ENCODE data around the gene C17orf114.

C17orf114 gene

DNA sequence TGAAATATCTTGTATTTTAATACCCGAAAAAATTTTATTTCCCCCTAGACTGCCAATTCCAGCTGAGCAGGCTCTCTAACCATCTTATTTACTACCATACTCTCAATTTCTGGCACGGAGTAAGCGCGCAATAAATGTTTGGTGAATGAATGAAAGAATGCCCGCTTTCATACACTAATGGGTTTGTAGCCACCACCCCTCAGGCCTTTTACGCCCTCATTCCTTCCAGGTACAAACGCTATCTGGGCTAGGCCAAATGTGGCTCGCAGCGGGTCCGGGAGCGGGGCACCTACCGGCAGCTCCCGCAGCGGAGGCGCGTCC is 4.3 kb upstream of the C17orf114 start:
- Histone ChIP-seq H3K4me1 (ENCODE audit: control insufficient read depth, insufficient read depth, low read length) (peaks cover 13% of the 10 kb centered on the region), H3K9ac (ENCODE audit: low read length in 2 of 2) (peak overlapping the region; percentile 59 to 69), H3K36me3 (ENCODE audit: control insufficient read depth in 2 of 2, insufficient read depth in 2 of 2, low read length in 2 of 2) (peaks cover 0 to 2% of the 10 kb centered on the region in 2 donors), H3K4me3 (ENCODE audit: low read length in 2 of 2) (peak overlapping the region; percentile 69 to 77), H3K27me3 (ENCODE audit: control insufficient read depth in 1 of 2, insufficient read depth in 2 of 2, low read length in 2 of 2) (no peaks in the 10 kb centered on the region), H3K27ac (ENCODE audit: low read length) (no peak overlapping the region), H3K9me3 (ENCODE audit: control insufficient read depth in 2 of 2, low read length in 2 of 2) (no peaks in the 10 kb centered on the region)

DNA sequence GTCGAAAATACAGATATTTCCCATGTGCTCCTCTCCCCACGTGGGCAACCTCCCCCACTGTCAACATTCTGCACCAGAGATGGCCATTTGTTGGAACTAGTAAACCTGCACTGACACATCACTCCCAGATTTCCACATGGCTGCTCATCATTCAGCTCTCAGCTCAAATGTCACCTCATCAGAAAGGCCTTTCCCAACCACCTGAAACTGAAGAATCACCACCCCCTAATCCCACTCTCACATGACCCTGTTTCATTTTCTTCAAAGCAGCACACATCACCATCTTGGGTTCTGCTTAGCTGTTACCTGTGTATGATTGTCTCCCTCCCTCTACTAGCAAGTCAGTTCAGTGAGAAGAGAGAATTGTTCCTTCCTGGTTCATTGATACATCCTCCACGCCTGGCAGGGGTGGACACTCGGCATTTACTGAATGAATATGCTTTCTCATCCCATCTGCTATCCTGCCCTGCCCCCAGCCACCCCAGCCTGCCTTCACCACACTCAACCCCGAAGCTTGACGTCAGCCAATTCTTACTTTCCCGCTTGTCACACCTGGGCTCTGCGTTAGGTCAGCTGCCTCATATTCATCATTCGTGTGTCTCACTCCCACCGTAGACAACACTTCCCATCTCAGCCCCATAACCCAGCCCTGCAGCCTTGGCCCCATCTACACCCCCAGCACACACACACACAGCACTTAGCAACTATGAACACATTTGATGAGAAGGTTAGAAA is 1.5 kb downstream of the C17orf114 start:
- Histone ChIP-seq H3K4me1 (ENCODE audit: control insufficient read depth, insufficient read depth, low read length) (peaks cover 12% of the 10 kb centered on the region), H3K4me3 (ENCODE audit: low read length in 2 of 2) (no peak overlapping the region), H3K36me3 (ENCODE audit: control insufficient read depth in 2 of 2, insufficient read depth in 2 of 2, low read length in 2 of 2) (peaks cover 16 to 17% of the 10 kb centered on the region in 2 donors), H3K27me3 (ENCODE audit: control insufficient read depth in 1 of 2, insufficient read depth in 2 of 2, low read length in 2 of 2) (no peaks in the 10 kb centered on the region), H3K9me3 (ENCODE audit: control insufficient read depth in 2 of 2, low read length in 2 of 2) (no peaks in the 10 kb centered on the region), H3K9ac (ENCODE audit: low read length in 2 of 2) (no peak overlapping the region), H3K27ac (ENCODE audit: low read length) (no peak overlapping the region)

DNA sequence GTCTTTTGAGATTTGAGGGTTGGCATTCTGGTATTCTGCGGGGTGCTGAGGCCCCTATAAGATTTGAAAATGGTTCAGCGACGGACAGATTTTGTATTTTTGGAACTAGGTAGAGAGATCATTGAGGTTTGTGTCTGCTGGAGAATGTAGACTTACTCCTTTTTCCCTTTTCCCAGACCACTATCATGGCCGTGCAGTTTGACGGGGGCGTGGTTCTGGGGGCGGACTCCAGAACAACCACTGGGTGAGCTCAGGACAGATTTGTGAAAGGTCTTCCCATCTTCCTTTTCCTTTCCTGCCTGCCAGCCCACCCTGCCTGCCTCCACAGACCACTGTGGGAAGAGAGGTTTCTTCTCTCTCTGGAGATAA is 5.6 kb downstream of the C17orf114 start:
- Histone ChIP-seq H3K27ac (ENCODE audit: low read length) (peak overlapping the region; percentile 67), H3K27me3 (ENCODE audit: control insufficient read depth in 1 of 2, insufficient read depth in 2 of 2, low read length in 2 of 2) (no peaks in the 10 kb centered on the region), H3K36me3 (ENCODE audit: control insufficient read depth in 2 of 2, insufficient read depth in 2 of 2, low read length in 2 of 2) (peaks cover 16 to 17% of the 10 kb centered on the region in 2 donors), H3K4me1 (ENCODE audit: control insufficient read depth, insufficient read depth, low read length) (peaks cover 12% of the 10 kb centered on the region), H3K4me3 (ENCODE audit: low read length in 2 of 2) (peak overlapping the region; percentile 92 to 100), H3K9me3 (ENCODE audit: control insufficient read depth in 2 of 2, low read length in 2 of 2) (no peaks in the 10 kb centered on the region), H3K9ac (ENCODE audit: low read length in 2 of 2) (peak overlapping the region; percentile 90 to 96)

DNA sequence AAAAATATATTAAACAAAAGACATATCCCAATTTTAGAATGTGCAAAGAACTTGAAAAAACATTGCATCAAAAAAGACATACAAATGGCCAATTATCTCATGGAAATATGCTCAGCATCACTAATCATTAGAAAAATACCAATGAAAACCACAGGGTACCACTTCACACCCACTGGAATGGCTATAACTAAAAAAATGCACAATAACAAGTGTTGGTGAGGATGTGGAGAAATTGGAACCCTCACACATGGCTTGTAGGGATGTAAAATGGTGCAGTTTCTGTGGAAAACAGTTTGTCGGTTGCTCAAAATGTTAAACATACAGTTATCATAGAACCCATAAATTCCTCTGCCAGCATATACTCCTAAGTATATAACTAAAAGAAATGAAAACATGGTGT is 7.0 kb downstream of the C17orf114 start:
- Histone ChIP-seq H3K4me3 (ENCODE audit: low read length in 2 of 2) (peak overlapping the region in 1 of 2 donors; percentile 100), H3K9ac (ENCODE audit: low read length in 2 of 2) (no peak overlapping the region), H3K36me3 (ENCODE audit: control insufficient read depth in 2 of 2, insufficient read depth in 2 of 2, low read length in 2 of 2) (peaks cover 16 to 17% of the 10 kb centered on the region in 2 donors), H3K9me3 (ENCODE audit: control insufficient read depth in 2 of 2, low read length in 2 of 2) (no peaks in the 10 kb centered on the region), H3K27me3 (ENCODE audit: control insufficient read depth in 1 of 2, insufficient read depth in 2 of 2, low read length in 2 of 2) (no peaks in the 10 kb centered on the region), H3K27ac (ENCODE audit: low read length) (no peak overlapping the region), H3K4me1 (ENCODE audit: control insufficient read depth, insufficient read depth, low read length) (peaks cover 16% of the 10 kb centered on the region)

DNA sequence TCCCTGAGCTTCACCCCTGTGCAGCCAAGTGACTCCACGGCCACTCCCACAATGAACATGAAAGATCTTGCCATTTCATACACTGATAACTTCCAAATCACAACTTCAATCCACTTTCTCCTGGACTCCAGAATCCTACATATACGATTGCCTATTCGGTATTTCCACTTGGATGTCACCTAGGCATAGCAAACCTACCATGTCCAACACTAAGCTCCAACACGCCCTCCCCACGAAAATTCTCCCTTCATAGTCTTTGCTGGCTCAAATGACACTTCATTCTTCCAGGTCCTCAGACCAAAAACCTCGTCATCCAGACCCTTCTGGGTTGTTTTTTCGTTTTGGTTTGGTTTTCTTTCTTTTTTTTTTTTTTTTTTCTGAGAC is 11.4 kb downstream of the C17orf114 start:
- Histone ChIP-seq H3K4me1 (ENCODE audit: control insufficient read depth, insufficient read depth, low read length) (peaks cover 28% of the 10 kb centered on the region), H3K36me3 (ENCODE audit: control insufficient read depth in 2 of 2, insufficient read depth in 2 of 2, low read length in 2 of 2) (no peaks in the 10 kb centered on the region), H3K27ac (ENCODE audit: low read length) (peak overlapping the region; percentile 84), H3K9ac (ENCODE audit: low read length in 2 of 2) (peak overlapping the region; percentile 85 to 87), H3K4me3 (ENCODE audit: low read length in 2 of 2) (peak overlapping the region; percentile 77 to 86), H3K27me3 (ENCODE audit: control insufficient read depth in 1 of 2, insufficient read depth in 2 of 2, low read length in 2 of 2) (peaks cover 1 to 2% of the 10 kb centered on the region in 2 donors), H3K9me3 (ENCODE audit: control insufficient read depth in 2 of 2, low read length in 2 of 2) (no peaks in the 10 kb centered on the region)

DNA sequence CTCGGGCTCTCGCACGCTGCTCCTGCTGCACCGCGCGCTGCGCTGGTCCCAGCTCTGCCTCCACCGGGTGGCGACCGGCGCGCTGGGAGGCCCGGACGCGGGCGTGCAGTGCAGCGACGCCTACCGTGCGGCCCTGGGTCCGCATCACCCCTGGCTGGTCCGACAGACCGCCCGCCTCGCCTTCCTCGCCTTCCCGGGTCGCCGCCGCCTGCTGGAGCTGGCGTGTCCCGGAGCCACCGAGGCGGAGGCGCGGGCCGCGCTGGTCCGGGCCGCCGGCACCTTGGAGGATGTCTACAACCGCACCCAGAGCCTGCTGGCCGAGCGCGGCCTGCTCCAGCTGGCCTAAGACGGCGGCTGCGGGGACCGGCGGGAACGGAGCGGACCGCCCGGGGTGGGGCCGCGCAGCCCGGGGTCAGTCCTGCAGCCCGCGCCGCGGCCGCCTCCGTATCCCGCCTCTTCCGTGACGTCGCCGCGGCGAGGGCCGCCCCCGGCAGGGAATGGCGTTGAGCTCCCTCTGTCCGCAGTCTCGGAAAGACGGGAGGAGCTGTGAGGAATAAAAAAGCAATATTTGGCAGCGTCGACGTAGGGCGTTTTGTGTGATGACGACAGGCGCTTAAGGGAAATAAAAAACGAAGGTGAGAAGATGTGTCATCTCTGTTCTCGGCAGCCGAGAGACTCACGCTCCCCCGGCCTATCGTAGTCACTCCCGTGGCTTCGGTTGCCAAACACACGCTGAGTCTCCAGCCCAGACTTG is 12.0 kb downstream of the C17orf114 start:
- H3K4me1 ChIP-seq (ENCODE audit: control insufficient read depth, insufficient read depth, low read length) = peaks cover 34% of the 10 kb centered on the region

DNA sequence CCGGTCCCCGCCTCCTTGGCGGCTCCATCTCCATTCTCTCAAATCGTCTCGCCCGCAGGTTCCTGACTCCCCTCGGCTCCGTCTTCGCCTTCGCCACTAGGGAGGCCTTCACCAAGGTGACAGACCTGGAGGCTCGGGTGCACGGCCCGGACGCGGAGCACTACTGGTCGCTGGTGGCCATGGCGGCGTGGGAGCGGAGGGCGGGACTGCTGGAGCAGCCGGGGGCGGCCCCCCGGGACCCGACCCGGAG is 12.5 kb downstream of the C17orf114 start:
- Histone ChIP-seq H3K27ac (ENCODE audit: low read length) (peak overlapping the region; percentile 84), H3K4me1 (ENCODE audit: control insufficient read depth, insufficient read depth, low read length) (peaks cover 35% of the 10 kb centered on the region), H3K9ac (ENCODE audit: low read length in 2 of 2) (peak overlapping the region; percentile 85 to 87), H3K27me3 (ENCODE audit: control insufficient read depth in 1 of 2, insufficient read depth in 2 of 2, low read length in 2 of 2) (peaks cover 5 to 7% of the 10 kb centered on the region in 2 donors), H3K4me3 (ENCODE audit: low read length in 2 of 2) (peak overlapping the region; percentile 77 to 86), H3K9me3 (ENCODE audit: control insufficient read depth in 2 of 2, low read length in 2 of 2) (no peaks in the 10 kb centered on the region), H3K36me3 (ENCODE audit: control insufficient read depth in 2 of 2, insufficient read depth in 2 of 2, low read length in 2 of 2) (no peaks in the 10 kb centered on the region)

More for the DNA sequence above, 12.0 kb downstream of the C17orf114 start:
- Histone ChIP-seq H3K4me3 (ENCODE audit: low read length in 2 of 2) (peak overlapping the region; percentile 77 to 86), H3K9me3 (ENCODE audit: control insufficient read depth in 2 of 2, low read length in 2 of 2) (no peaks in the 10 kb centered on the region), H3K27me3 (ENCODE audit: control insufficient read depth in 1 of 2, insufficient read depth in 2 of 2, low read length in 2 of 2) (peaks cover 3 to 7% of the 10 kb centered on the region in 2 donors), H3K9ac (ENCODE audit: low read length in 2 of 2) (peak overlapping the region; percentile 85 to 87), H3K36me3 (ENCODE audit: control insufficient read depth in 2 of 2, insufficient read depth in 2 of 2, low read length in 2 of 2) (no peaks in the 10 kb centered on the region), H3K27ac (ENCODE audit: low read length) (peak overlapping the region; percentile 84)

DNA sequence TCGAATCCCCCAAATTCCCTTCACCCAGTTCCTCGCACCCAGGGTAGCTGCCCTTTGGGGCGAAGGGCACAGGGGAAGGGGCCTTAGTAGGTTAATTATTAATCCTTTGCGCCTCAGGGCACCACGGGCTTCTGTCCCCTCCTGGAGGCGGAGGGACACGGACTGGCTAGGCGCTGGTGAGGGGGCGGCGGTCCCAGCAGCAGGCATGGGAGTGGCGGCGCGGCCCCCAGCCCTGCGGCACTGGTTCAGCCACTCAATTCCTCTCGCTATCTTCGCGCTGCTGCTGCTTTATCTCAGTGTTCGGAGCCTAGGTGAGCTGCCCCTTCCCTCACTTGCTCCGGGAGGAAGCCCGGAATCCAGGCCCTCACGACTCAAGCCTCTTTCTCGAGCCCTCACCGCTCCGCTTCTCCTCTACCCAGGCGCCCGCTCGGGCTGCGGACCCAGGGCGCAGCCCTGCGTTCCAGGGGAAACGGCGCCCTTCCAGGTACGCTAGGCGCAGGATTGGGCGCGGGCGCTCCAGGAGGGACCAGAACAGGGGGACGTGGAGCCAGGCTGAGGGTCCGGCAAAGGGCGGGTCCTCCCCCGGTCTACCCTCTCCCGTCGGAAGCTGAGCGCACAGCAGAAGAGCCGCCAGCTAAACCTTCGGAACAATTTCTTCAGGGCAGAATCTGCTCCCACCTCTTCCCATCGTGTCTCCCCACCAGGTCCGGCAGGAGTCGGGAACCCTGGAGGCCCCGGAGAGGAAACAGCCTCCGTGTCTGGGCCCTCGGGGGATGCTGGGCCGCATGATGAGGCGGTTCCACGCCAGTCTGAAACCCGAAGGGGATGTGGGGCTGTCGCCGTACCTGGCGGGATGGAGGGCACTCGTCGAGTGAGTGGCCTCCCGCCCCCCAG is 13.1 kb downstream of the C17orf114 start, which contains the start of gene GLTPD2:
Gene GLTPD2, plus strand, starts transcription at position 158 of the 894 bp plus-strand sequence. Its CDS starts 48 bp downstream, at position 206.
- Histone ChIP-seq H3K4me1 (ENCODE audit: control insufficient read depth, insufficient read depth, low read length) (peaks cover 35% of the 10 kb centered on the region), H3K9ac (ENCODE audit: low read length in 2 of 2) (peak within 1 kb of the TSS; percentile 85 to 87), H3K4me3 (ENCODE audit: low read length in 2 of 2) (peak within 1 kb of the TSS; percentile 77 to 86), H3K36me3 (ENCODE audit: control insufficient read depth in 2 of 2, insufficient read depth in 2 of 2, low read length in 2 of 2) (no peaks in the 10 kb centered on the region), H3K27ac (ENCODE audit: low read length) (peak within 1 kb of the TSS; percentile 84), H3K9me3 (ENCODE audit: control insufficient read depth in 2 of 2, low read length in 2 of 2) (no peaks in the 10 kb centered on the region), H3K27me3 (ENCODE audit: control insufficient read depth in 1 of 2, insufficient read depth in 2 of 2, low read length in 2 of 2) (peaks cover 7 to 10% of the 10 kb centered on the region in 2 donors)

DNA sequence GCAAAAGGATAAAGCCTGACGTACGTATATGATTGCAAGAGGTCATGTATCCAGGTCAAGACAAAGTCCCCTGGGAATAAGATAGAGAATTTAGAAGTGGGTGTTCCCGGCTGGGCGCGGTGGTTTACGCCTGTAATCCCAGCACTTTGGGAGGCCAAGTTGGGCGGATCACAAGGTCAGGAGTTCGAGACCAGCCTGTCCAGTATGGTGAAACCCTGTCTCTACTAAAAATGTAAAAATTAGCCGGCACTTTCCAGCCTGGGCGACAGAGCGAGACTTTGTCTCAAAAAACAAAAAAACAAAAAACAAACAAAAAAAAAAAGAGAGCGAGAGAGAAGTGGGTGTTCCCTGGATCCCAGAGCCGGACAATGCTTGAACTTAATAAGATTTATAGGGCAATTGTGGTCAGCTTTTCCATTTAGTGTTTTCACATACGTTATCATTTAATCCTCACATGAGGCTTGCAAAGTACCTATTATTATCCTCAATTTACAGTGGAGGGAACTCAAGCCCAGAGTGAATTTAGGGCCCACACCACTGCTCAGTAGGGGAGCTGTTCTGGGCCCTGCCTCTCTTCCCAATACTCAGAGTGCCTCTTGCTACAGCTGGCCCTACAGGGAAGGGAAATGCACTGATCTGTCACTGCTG is 13.8 kb downstream of the C17orf114 start:
- H3K9me3 ChIP-seq (ENCODE audit: control insufficient read depth in 2 of 2, low read length in 2 of 2) = no peaks in the 10 kb centered on the region
- H3K27me3 ChIP-seq (ENCODE audit: control insufficient read depth in 1 of 2, insufficient read depth in 2 of 2, low read length in 2 of 2) = peaks cover 10 to 13% of the 10 kb centered on the region in 2 donors
- H3K9ac ChIP-seq (ENCODE audit: low read length in 2 of 2) = peak overlapping the region in 1 of 2 donors; percentile 21
- no peaks in the 10 kb centered on the region for H3K36me3 ChIP-seq (ENCODE audit: control insufficient read depth in 2 of 2, insufficient read depth in 2 of 2, low read length in 2 of 2)
- H3K27ac ChIP-seq (ENCODE audit: low read length) = no peak overlapping the region
- H3K4me3 ChIP-seq (ENCODE audit: low read length in 2 of 2) = peak overlapping the region in 1 of 2 donors; percentile 86
- peaks cover 35% of the 10 kb centered on the region for H3K4me1 ChIP-seq (ENCODE audit: control insufficient read depth, insufficient read depth, low read length)

DNA sequence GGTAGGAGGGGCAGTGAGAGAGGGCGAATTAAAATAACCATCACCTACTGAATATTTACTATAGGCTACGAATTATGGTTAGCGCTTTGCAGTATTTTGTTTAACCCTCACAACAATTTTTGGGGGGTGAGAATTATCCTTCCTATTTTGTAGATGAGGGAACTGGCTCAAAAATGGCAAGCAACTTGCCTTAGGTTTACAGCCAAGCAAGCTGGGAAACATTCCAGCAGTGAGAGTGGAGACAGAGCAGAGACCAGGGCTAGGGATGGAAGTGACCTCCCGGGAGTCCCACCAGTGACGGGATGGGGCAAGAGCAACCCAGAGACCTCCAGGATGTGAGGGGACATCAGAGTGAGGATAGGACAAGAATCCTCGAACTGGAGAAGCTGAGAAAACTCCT is 15.6 kb downstream of the C17orf114 start:
- Histone ChIP-seq H3K36me3 (ENCODE audit: control insufficient read depth in 2 of 2, insufficient read depth in 2 of 2, low read length in 2 of 2) (no peaks in the 10 kb centered on the region), H3K9me3 (ENCODE audit: control insufficient read depth in 2 of 2, low read length in 2 of 2) (no peaks in the 10 kb centered on the region), H3K4me3 (ENCODE audit: low read length in 2 of 2) (peak overlapping the region; percentile 68 to 75), H3K9ac (ENCODE audit: low read length in 2 of 2) (peak overlapping the region; percentile 18 to 36), H3K4me1 (ENCODE audit: control insufficient read depth, insufficient read depth, low read length) (peaks cover 35% of the 10 kb centered on the region), H3K27me3 (ENCODE audit: control insufficient read depth in 1 of 2, insufficient read depth in 2 of 2, low read length in 2 of 2) (peaks cover 17 to 22% of the 10 kb centered on the region in 2 donors), H3K27ac (ENCODE audit: low read length) (no peak overlapping the region)

Data from stomach smooth muscle (tissue), 2 donors.